B cell (primary cell): ENCODE results near the gene YWHAG. TPM values are rescaled to one million over a fixed set of nuclear protein-coding genes. Genes with fewer than 3 reads are reported as not detected.

Source experiments
- ATAC-seq: fragments of 200-7000 bp; cut with Tn5 transposase; one replicate; pipeline ENCODE4 v1.10.0; 2021; ENCODE audit warnings: low read depth, mild to moderate bottlenecking, moderate number of reproducible peaks, moderate library complexity
- CTCF ChIA-PET: fragments of 350-600 bp; sonication (Branson Sonifier 250); formaldehyde crosslinking; loops from one replicate; lab custom pipeline; 2021; ENCODE audit warnings: antibody characterized with exemption, inconsistent platforms; lab: Charles Lee
- POLR2A ChIA-PET: fragments of 350-600 bp; sonication (Branson Sonifier 250); formaldehyde crosslinking; loops from one replicate; lab custom pipeline; 2021; ENCODE audit warnings: antibody characterized with exemption; lab: Charles Lee
- DNase-seq: peaks from one replicate; pipeline ENCODE4 v3.0.0; 2013
- H2AFZ ChIP-seq: 2 replicates; pipeline ENCODE4 v1.6.1; 2012; ENCODE audit warnings: mild to moderate bottlenecking, low read depth, low read length; ENCODE audit not compliant: insufficient read depth, poor library complexity, severe bottlenecking
- H3K27ac ChIP-seq, 2 donors: 1 replicate in 1 of 2; 2 replicates in 1 of 2; pipeline ENCODE4 v1.5.1; 2012 to 2013; ENCODE audit warnings: low read length in 2 of 2, mild to moderate bottlenecking in 2 of 2, moderate library complexity in 1 of 2
- H3K27me3 ChIP-seq, 4 experiments: fragments of 200-600 bp in 1 of 4; sonication (generic) in 1 of 4; replicated peaks in 1 of 4; 1 replicate in 2 of 4; 2 replicates in 2 of 4; pipeline versions ENCODE4 v1.6.1 to v1.7.0; 2013 to 2016; ENCODE audit warnings: low read length in 3 of 4, mild to moderate bottlenecking in 2 of 4, mixed read lengths in 1 of 4, moderate library complexity in 1 of 4; ENCODE audit not compliant: insufficient read depth in 4 of 4, control insufficient read depth in 3 of 4; ENCODE audit errors: control extremely low read depth in 1 of 4
- H3K36me3 ChIP-seq, 2 experiments: replicated peaks in 1 of 2; 1 replicate in 1 of 2; 2 replicates in 1 of 2; pipeline versions ENCODE4 v1.6.1 to v1.7.1; 2013; ENCODE audit warnings: low read length in 1 of 2; ENCODE audit not compliant: insufficient read depth in 2 of 2, control insufficient read depth in 1 of 2; ENCODE audit errors: control extremely low read depth in 1 of 2, extremely low read depth in 1 of 2
- H3K4me1 ChIP-seq, 2 donors: fragments of 200-600 bp in 1 of 2; sonication (generic) in 1 of 2; 1 replicate in 1 of 2; 2 replicates in 1 of 2; pipeline versions ENCODE4 v1.5.1 to v1.6.1; 2013 to 2017; ENCODE audit warnings: low read length in 2 of 2; ENCODE audit not compliant: control insufficient read depth in 2 of 2, insufficient read depth in 2 of 2
- H3K4me2 ChIP-seq: replicated peaks from 2 replicates; pipeline ENCODE3; 2012; ENCODE audit warnings: mild to moderate bottlenecking, low read depth, low read length; ENCODE audit not compliant: poor library complexity, severe bottlenecking
- H3K4me3 ChIP-seq, 5 experiments: fragments of 200-600 bp in 1 of 5; sonication (generic) in 1 of 5; 1 replicate in 3 of 5; 2 replicates in 2 of 5; pipeline versions ENCODE4 v1.5.1 to v1.7.0; 2011 to 2016; ENCODE audit warnings: low read length in 4 of 5, mild to moderate bottlenecking in 4 of 5, low read depth in 2 of 5, control low read depth in 1 of 5, moderate library complexity in 1 of 5; ENCODE audit not compliant: insufficient read depth in 1 of 5; ENCODE audit errors: control extremely low read depth in 1 of 5, extremely low read depth in 1 of 5
- H3K79me2 ChIP-seq: fragments of 200-600 bp; sonication (generic); one replicate; pipeline ENCODE4 v1.6.0; 2016; ENCODE audit warnings: low read length; ENCODE audit not compliant: control insufficient read depth, insufficient read depth
- H3K9ac ChIP-seq: fragments of 200-600 bp; sonication (generic); 2 replicates; pipeline ENCODE4 v1.6.1; 2017; ENCODE audit warnings: mild to moderate bottlenecking, low read length, moderate library complexity
- H3K9me3 ChIP-seq, 3 donors: one replicate each; pipeline versions ENCODE4 v1.6.1 to v1.7.1; 2013; ENCODE audit warnings: low read length in 2 of 3; ENCODE audit not compliant: control insufficient read depth in 2 of 3, insufficient read depth in 1 of 3; ENCODE audit errors: control extremely low read depth in 1 of 3
- H4K20me1 ChIP-seq: 2 replicates; pipeline ENCODE4 v1.6.0; 2012; ENCODE audit warnings: mild to moderate bottlenecking, low read length; ENCODE audit not compliant: insufficient read depth, control insufficient read depth, poor library complexity, severe bottlenecking
- H3K27ac Mint-ChIP-seq: one replicate; pipeline ENCODE4 v1.8.0; 2021; ENCODE audit warnings: mixed read lengths
- H3K27me3 Mint-ChIP-seq: one replicate; pipeline ENCODE4 v1.8.0; 2021; ENCODE audit warnings: mixed read lengths
- H3K4me1 Mint-ChIP-seq: one replicate; pipeline ENCODE4 v1.8.0; 2021; ENCODE audit warnings: mixed read lengths
- H3K4me3 Mint-ChIP-seq: one replicate; pipeline ENCODE4 v1.8.0; 2021; ENCODE audit warnings: mixed read lengths
- H3K9me3 Mint-ChIP-seq: one replicate; pipeline ENCODE4 v1.8.0; 2022; ENCODE audit warnings: mixed read lengths; ENCODE audit not compliant: insufficient read depth
- EZH2 ChIP-seq: IDR thresholded peaks from 2 replicates; pipeline ENCODE4 v1.6.1; 2012; ENCODE audit warnings: borderline replicate concordance, low read depth, mild to moderate bottlenecking, moderate library complexity, low read length; ENCODE audit not compliant: insufficient read depth, poor library complexity, severe bottlenecking
- WGBS: methylation state at CpG from one replicate; pipeline ENCODE4 v1.1.5; 2013; ENCODE audit warnings: missing lambda C conversion rate; ENCODE audit not compliant: insufficient coverage; 5-methylcytosine and 5-hydroxymethylcytosine counted together
- intact Hi-C: fragments of 100-400 bp; cut with micrococcal nuclease; formaldehyde crosslinking; loops from one replicate; pipeline ENCODE4 v1.10.0; 2022
- polyA plus RNA-seq: library from polyadenylated mRNA; depleted of rRNA; stranded (reverse); fragments of >200 nt; gene quantifications from 2 replicates; pipeline ENCODE4 v1.2.3, GENCODE V29; 2012
- total RNA-seq, 2 donors: library from RNA; stranded (reverse); fragments of 120-200 nt in 1 of 2; gene quantifications; 1 replicate in 1 of 2; 2 replicates in 1 of 2; pipeline versions ENCODE4 v1.2.3 to v1.2.4, GENCODE V29; 2013 to 2022
- TF ChIP-seq, protein P1 (sequence below): fragments of 200-600 bp; IDR thresholded peaks from one replicate; pipeline ENCODE4 v1.8.0; 2022; ENCODE audit warnings: antibody characterized with exemption, mild to moderate bottlenecking

Gene YWHAG
- total and polyA plus RNA-seq, 2 donors (not counting 1 experiment from before 2014, with no cell fraction given): 6.6 to 51.6 TPM

DNA sequence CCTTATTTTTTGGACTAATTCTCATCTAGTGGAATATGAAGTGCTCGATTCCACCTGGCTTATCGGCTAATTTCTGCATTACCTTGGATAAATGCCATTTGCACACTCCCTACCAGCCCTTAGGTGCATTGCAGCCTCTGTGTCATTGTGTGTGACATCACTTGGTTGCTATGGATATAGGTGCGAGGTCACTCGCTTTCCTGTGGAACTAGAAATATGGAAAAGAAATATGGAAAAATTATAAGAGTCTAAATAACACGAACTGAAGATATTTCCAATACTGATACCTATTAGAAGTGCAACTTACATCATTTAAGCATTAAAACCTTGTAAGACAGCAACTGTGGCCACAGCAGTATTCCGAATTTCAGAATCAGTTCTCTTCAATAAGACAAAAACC is 2.0 kb downstream of the YWHAG start:
- Histone ChIP-seq H3K4me1 (peaks cover 17 to 19% of the 10 kb centered on the region in 2 donors), H3K9me3 (no peaks in the 10 kb centered on the region), H3K9ac (peak overlapping the region; percentile 97), H2AFZ (no peak overlapping the region), H3K27me3 (no peaks in the 10 kb centered on the region), H3K4me2 (peak overlapping the region; percentile 98), H3K79me2 (peaks cover 68% of the 10 kb centered on the region), H4K20me1 (peaks cover 68% of the 10 kb centered on the region), H3K4me3 (peak overlapping the region in 1 of 5 experiments; percentile 89), H3K27ac (peak overlapping the region in 1 of 2 donors; percentile 94), H3K36me3 (peaks cover 4 to 12% of the 10 kb centered on the region in 2 experiments)
- no peak for DNase-seq
- no peaks in the 10 kb centered on the region for H3K9me3 Mint-ChIP-seq
- no peak overlapping the region for H3K27ac Mint-ChIP-seq
- ChIA-PET CTCF (interaction anchor here (4.4 kb wide), 1 partner anchor 65 kb away, joined by 21 read pairs; no protein-coding TSS in a partner anchor), POLR2A (no interaction called here)
- intact Hi-C loops: loop anchor here (5.0 kb wide), 1 partner anchor 310 kb away; the partner anchor contains the start of genes MDH2 and STYXL1
- H3K4me1 Mint-ChIP-seq: peaks cover 45% of the 10 kb centered on the region
- no peak for ATAC-seq
- no peak for TF ChIP-seq EZH2
- TF ChIP-seq, protein P1, sequence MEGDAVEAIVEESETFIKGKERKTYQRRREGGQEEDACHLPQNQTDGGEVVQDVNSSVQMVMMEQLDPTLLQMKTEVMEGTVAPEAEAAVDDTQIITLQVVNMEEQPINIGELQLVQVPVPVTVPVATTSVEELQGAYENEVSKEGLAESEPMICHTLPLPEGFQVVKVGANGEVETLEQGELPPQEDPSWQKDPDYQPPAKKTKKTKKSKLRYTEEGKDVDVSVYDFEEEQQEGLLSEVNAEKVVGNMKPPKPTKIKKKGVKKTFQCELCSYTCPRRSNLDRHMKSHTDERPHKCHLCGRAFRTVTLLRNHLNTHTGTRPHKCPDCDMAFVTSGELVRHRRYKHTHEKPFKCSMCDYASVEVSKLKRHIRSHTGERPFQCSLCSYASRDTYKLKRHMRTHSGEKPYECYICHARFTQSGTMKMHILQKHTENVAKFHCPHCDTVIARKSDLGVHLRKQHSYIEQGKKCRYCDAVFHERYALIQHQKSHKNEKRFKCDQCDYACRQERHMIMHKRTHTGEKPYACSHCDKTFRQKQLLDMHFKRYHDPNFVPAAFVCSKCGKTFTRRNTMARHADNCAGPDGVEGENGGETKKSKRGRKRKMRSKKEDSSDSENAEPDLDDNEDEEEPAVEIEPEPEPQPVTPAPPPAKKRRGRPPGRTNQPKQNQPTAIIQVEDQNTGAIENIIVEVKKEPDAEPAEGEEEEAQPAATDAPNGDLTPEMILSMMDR: no peak
- no peaks in the 10 kb centered on the region for H3K27me3 Mint-ChIP-seq
- no CpG with 5 or more reads among the region's 6 CpGs for WGBS
- H3K4me3 Mint-ChIP-seq: peak overlapping the region; percentile 85

DNA sequence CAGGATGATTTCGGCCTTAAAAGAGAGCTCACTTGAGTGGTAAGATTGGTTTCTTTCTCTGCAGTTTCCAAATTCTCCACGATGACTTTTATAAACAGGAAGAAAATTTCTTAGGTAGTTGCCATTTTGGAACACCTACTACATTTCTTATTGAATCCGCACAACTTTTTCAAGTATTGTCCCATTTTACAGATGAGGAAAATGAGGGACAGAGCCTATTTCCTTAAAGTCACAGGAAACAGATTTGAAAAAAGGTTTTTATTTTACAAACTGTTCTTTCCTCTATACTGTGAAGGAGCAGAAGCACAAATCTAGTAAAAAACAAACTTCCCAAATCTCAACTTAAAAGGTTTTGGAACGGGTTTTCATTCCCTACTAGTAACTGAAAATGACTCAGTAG is 2.7 kb downstream of the YWHAG start:
- no peak overlapping the region for H3K4me3 ChIP-seq
- ChIA-PET CTCF (interaction anchor here (0.5 to 4.4 kb wide), 2 partner anchors 64 to 490 kb away, joined by 3 to 21 read pairs; no protein-coding TSS in a partner anchor), POLR2A (no interaction called here)
- peaks cover 17 to 19% of the 10 kb centered on the region in 2 donors for H3K4me1 ChIP-seq
- H4K20me1 ChIP-seq: peaks cover 75% of the 10 kb centered on the region
- no peak overlapping the region for H3K4me3 Mint-ChIP-seq
- H3K36me3 ChIP-seq: peaks cover 4 to 14% of the 10 kb centered on the region in 2 experiments
- peaks cover 52% of the 10 kb centered on the region for H3K4me1 Mint-ChIP-seq
- peaks cover 75% of the 10 kb centered on the region for H3K79me2 ChIP-seq
- no peak overlapping the region for H2AFZ ChIP-seq
- H3K9ac ChIP-seq: no peak overlapping the region
- no CpG with 5 or more reads among the region's 4 CpGs for WGBS
- H3K4me2 ChIP-seq: no peak overlapping the region
- no peak for ATAC-seq
- TF ChIP-seq EZH2: no peak
- TF ChIP-seq, protein P1: no peak
- intact Hi-C loops: loop anchor here (5.0 kb wide), 1 partner anchor 309 kb away; the partner anchor contains the start of genes MDH2 and STYXL1
- H3K27me3 ChIP-seq: no peaks in the 10 kb centered on the region
- H3K27me3 Mint-ChIP-seq: no peaks in the 10 kb centered on the region
- H3K27ac ChIP-seq: no peak overlapping the region
- no peaks in the 10 kb centered on the region for H3K9me3 ChIP-seq
- no peak for DNase-seq
- H3K9me3 Mint-ChIP-seq: no peaks in the 10 kb centered on the region
- no peak overlapping the region for H3K27ac Mint-ChIP-seq
